Measurements from ENCODE around the gene CTNND2.

- TF ChIP-seq CTCF (IDR thresholded peaks at IDR 0.05; ENCODE audit: low read depth, low read length, missing input control) (no peak), SP1 (IDR thresholded peaks at IDR 0.05) (no peak), MAX (IDR thresholded peaks at IDR 0.05) (no peak), ATF3 (IDR thresholded peaks at IDR 0.05) (no peak), YY1 (IDR thresholded peaks at IDR 0.05) (no peak), RAD21 (IDR thresholded peaks at IDR 0.05) (no peak), NR2F2 (IDR thresholded peaks at IDR 0.05) (no peak), TAF1 (conservative IDR thresholded peaks at IDR 0.05) (no peak), FOXA1 (IDR thresholded peaks at IDR 0.05) (no peak), JUND (IDR thresholded peaks at IDR 0.05) (no peak), GABPA (IDR thresholded peaks at IDR 0.05 in 1 of 2, conservative IDR thresholded peaks at IDR 0.05 in 1 of 2) (no peak), REST (IDR thresholded peaks at IDR 0.05) (no peak), HNF4G (IDR thresholded peaks at IDR 0.05) (no peak), EGR1 (IDR thresholded peaks at IDR 0.05; ENCODE audit: low read depth in 2 of 2) (no peak)
Observed at GRCh38 chr5:11584017-11584416, 320.2 kb downstream of the CTNND2 start.
